Mesenchymal stem cell (in vitro differentiated cells and primary cell): ENCODE results near the gene FGFBP3. TPM values are rescaled to one million over a fixed set of nuclear protein-coding genes. Genes with fewer than 3 reads are reported as not detected.

Experiments used
- small RNA-seq: library from polyadenylated mRNA; stranded (forward); fragments of <200 nt; extraction: miRNeasy Mini kit (QIAGEN cat#:217004); gene quantifications from one replicate; pipeline ENCODE3, GENCODE V24; 2013; ENCODE audit warnings: low read depth

FGFBP3 gene

Small RNA genes lying within 50 kb of the gene (small RNA-seq; reads per million reads assigned to genes)
- not detected for gene AL359198.2
